SK-N-SH (cell line): Measurements from ENCODE around the gene MAGEB16.

Experiments used
- CHD2 ChIP-seq: fragments of 150-350 bp; IDR thresholded peaks from 2 replicates; pipeline ENCODE4 v1.6.1; 2018; ENCODE audit warnings: low read length; ENCODE audit not compliant: partially characterized antibody
- FOXM1 ChIP-seq: IDR thresholded peaks from 2 replicates; pipeline ENCODE4 v1.4.0; 2012; ENCODE audit warnings: low read depth, mild to moderate bottlenecking
- GATA2 ChIP-seq: sonication (generic); formaldehyde crosslinking; IDR thresholded peaks from 2 replicates; pipeline ENCODE4 v1.5.0; 2020; ENCODE audit warnings: mild to moderate bottlenecking, missing genetic modification reagents
- JUND ChIP-seq: IDR thresholded peaks from 2 replicates; pipeline ENCODE4 v1.4.0; 2012
- POLR2AphosphoS5 ChIP-seq: IDR thresholded peaks from 2 replicates; pipeline ENCODE4 v1.6.1; 2012; ENCODE audit warnings: low read depth, low read length
- RAD21 ChIP-seq: IDR thresholded peaks from 2 replicates; pipeline ENCODE4 v1.6.1; 2012; ENCODE audit warnings: mild to moderate bottlenecking, low read length
- REST ChIP-seq: IDR thresholded peaks from 2 replicates; pipeline ENCODE4 v1.6.1; 2012; ENCODE audit warnings: mild to moderate bottlenecking, low read depth, low read length, moderate library complexity
- TAF1 ChIP-seq: IDR thresholded peaks from 2 replicates; pipeline ENCODE4 v1.6.1; 2012; ENCODE audit warnings: low read depth, mild to moderate bottlenecking, low read length, moderate library complexity, borderline replicate concordance
- USF1 ChIP-seq: IDR thresholded peaks from 2 replicates; pipeline ENCODE4 v1.4.0; 2012; ENCODE audit warnings: low read depth, borderline replicate concordance
- USF2 ChIP-seq: fragments of 150-350 bp; IDR thresholded peaks from 2 replicates; pipeline ENCODE4 v1.6.1; 2017; ENCODE audit warnings: antibody characterized with exemption, low read length, low read depth, borderline replicate concordance
- TF ChIP-seq, protein P1 (sequence below): fragments of 200-600 bp; sonication (generic); IDR thresholded peaks from 2 replicates; pipeline ENCODE4 v1.6.1; 2017; ENCODE audit warnings: antibody characterized with exemption, mild to moderate bottlenecking, moderate library complexity

- TF ChIP-seq, protein P1, sequence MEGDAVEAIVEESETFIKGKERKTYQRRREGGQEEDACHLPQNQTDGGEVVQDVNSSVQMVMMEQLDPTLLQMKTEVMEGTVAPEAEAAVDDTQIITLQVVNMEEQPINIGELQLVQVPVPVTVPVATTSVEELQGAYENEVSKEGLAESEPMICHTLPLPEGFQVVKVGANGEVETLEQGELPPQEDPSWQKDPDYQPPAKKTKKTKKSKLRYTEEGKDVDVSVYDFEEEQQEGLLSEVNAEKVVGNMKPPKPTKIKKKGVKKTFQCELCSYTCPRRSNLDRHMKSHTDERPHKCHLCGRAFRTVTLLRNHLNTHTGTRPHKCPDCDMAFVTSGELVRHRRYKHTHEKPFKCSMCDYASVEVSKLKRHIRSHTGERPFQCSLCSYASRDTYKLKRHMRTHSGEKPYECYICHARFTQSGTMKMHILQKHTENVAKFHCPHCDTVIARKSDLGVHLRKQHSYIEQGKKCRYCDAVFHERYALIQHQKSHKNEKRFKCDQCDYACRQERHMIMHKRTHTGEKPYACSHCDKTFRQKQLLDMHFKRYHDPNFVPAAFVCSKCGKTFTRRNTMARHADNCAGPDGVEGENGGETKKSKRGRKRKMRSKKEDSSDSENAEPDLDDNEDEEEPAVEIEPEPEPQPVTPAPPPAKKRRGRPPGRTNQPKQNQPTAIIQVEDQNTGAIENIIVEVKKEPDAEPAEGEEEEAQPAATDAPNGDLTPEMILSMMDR = no peak
- TF ChIP-seq POLR2AphosphoS5 (no peak), FOXM1 (no peak), RAD21 (no peak), USF1 (no peak), GATA2 (CRISPR knock-in tag) (no peak), CHD2 (no peak), REST (no peak), JUND (no peak), USF2 (no peak), TAF1 (no peak)
Observed at GRCh38 chrX:35842674-35843073, 44.5 kb downstream of the MAGEB16 start.
